HG03025 (cell line): ENCODE results near the gene MARK2.

Source experiments
- ATAC-seq: cut with Tn5 transposase; IDR thresholded peaks from one replicate; pipeline ENCODE4 v1.9.1; 2021; ENCODE audit warnings: mild to moderate bottlenecking, moderate library complexity; ENCODE audit not compliant: unreplicated experiment, low FRiP score

The MARK2 gene

DNA sequence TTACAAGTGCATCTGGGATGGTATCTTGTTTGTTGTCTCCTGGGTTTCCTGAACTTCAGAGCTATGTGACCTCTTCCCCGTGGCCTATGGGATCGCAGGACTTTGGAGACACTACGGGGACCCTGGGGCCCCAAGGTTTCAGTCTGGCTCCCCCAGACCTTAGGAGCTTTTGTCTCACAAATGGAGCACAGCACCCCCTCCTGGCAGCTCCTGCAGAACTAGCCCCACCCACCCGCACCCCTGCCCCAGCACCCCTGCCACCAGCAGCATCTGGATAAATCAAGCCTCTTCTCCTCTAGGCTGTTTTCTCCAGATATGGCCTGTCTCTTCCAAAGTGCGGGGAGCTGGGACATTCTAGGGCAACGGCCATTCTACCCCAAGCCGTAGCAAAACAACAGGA lies 67.7 kb downstream of the MARK2 start:
- no peak for ATAC-seq

DNA sequence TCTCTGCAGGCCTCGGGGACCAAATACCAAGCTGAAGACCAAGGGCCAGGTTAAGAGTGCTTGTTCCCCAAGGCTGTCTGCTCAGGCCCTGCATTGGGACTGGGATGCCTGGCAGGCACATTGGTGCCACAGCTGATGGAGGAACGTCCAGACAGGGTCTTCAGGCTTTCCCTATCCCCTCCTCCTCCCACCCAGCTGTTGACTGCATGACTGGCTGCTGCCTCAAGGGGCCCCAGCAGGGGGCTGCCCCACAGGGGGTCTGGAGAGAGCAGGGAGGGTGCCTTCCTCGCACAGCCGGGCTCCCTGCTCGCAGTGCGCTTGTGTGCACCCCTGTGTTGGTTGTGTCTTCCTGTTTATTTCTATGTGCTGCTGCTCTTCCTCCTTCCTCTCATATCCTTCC lies 68.2 kb downstream of the MARK2 start:
- ATAC-seq: no peak

DNA sequence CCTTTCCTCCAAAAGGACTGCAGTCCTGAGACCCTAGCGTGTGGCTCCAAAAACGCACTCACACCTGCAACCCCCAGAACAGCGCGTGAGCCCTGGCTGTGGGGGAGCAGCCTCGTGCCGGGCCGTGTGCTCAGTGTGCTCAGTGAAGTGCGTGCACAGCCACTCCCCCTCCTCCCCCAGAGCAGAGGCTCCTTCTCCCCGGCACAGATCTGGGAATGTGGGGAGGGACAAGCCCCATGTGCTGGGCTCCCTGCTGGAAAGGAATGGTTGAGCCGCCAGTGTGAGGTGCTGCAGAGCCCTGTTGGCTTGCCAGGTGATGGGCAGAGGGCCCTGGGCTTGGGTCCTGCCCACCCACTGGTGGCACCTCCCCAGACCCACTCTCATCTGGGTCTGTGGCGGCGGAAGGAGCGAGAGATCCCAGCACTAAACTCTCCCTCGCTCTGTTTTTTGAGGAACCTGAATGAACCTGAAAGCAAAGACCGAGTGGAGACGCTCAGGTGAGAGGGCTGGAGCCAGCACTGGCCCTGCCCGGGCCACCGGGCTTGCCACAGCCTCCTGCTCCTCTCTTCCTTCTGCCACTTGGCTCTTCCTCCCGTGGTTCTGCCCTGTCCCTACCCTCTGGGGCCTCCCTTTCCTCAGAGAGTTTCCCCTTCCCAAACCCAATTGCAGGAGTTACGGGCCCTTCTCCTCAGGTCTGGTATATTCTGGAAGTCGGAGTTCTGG lies 69.1 kb downstream of the MARK2 start:
- no peak for ATAC-seq

DNA sequence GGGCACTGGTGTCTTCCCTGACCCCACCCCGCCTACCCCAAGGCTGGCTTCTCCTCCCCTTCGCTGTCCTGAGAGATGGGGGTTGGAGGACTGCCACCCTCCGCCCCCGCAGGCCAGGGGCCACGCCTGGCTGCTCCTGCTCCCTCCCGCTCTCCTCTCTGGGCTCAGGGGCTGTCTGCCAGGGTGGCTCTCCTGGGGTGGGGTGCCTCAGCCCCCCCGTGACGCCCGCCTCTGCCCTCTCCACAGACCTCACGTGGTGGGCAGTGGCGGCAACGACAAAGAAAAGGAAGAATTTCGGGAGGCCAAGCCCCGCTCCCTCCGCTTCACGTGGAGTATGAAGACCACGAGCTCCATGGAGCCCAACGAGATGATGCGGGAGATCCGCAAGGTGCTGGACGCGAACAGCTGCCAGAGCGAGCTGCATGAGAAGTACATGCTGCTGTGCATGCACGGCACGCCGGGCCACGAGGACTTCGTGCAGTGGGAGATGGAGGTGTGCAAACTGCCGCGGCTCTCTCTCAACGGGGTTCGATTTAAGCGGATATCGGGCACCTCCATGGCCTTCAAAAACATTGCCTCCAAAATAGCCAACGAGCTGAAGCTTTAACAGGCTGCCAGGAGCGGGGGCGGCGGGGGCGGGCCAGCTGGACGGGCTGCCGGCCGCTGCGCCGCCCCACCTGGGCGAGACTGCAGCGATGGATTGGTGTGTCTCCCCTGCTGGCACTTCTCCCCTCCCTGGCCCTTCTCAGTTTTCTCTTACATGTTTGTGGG lies 69.9 kb downstream of the MARK2 start:
- no peak for ATAC-seq

DNA sequence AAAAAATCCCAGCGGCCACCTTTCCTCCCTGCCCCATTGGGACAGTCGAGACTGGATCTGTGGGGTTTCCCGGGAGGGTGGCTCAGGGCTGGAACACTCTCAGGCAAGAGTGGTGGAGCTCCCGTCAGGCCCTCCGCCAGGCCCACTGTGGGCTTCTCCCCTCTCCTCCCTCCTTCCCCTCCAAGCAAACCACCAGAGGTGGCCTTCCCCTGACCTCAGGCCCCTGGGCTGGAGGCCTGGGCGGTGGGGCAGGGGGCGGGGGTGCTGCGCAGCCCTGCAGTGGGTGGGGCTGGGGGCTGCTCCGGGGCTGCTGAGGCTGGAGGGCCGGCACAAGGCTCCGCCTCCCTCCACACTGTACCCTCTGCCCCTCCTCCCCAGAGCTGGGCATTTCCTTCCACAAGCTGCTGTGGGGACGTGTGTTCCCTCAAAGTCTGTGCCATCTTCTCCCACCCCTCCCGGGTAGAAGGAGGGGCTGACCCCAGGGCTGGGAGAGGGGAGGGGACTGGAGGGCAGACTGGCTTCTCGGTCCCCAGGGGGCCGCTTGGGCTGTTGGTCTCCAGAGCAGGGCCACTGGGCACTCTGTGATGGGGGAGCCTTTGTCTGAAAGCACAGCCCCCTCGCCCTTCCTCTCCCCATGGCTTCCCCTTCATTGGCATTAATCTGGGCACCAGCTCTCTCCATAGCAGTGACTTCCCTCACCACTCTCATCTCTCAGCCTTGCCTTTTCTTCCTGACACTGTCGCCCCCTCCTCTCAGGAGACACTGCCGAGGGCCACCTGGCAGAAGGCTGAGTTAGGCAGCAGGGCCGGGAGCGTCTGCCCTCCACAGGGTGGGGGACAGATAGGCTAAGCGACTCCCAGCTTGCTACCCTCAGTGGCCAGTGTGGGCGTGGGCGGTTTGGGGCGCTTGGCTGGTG lies 70.9 kb downstream of the MARK2 start:
- ATAC-seq: no peak

DNA sequence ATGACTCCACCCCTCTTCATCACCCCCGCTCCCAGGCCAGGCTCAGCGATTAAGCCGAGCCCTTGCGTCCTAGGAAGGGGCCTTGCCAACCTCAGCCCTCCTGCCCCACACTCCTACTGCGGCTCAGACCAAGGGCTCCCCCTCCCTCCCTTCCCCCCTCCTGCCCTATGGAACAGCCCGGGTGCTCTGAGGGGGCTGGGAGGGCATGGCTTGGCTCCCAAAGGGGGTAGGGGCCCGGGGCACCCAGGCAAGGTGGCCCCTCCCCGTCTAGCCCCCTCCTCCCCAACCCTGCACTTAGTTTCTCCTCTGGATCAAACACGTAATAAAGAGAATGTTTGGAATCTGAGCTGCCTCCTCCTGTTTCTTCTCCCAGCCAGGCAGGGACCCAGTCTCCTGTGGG lies 71.8 kb downstream of the MARK2 start:
- no peak for ATAC-seq

DNA sequence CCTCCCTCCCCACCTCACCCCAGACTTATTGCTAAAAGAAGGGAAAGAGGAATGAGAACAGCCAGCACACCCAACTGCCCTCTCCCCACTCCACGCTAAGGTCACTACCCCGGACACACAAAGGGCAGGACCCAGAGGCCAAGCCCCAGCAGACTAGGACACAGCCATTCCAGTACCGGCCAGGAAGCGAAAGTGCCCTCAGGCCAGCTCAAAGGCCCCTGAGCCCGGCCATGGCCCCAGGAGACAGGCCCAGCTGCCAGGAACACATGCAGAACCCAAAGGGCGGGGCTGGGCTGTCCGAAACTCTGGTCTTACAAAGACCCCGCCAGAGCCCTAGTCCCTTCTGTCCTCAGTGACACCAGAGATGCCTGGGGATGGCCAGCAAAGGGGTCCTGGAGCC lies 72.5 kb downstream of the MARK2 start:
- ATAC-seq: no peak

DNA sequence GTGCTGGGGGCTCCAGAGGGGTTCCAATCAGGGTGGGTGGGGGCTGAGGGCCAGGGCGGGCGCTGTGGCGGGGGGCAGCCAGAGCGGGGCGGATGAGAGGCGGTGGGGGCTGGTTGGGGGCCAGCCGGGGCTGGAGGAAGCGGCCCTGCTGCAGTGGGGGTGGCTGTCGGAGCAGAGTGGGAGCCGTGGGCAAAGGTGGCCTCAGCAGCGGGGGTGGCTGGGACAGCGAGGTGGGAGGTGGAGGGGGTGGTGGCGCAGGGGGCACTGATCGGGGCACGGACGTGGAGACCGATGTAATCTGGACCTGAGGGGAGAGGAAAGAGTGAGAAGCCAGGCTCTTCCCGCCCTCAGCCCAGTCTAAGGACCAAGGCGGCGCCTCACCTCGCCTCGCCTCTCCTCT lies 73.0 kb downstream of the MARK2 start:
- no peak for ATAC-seq

DNA sequence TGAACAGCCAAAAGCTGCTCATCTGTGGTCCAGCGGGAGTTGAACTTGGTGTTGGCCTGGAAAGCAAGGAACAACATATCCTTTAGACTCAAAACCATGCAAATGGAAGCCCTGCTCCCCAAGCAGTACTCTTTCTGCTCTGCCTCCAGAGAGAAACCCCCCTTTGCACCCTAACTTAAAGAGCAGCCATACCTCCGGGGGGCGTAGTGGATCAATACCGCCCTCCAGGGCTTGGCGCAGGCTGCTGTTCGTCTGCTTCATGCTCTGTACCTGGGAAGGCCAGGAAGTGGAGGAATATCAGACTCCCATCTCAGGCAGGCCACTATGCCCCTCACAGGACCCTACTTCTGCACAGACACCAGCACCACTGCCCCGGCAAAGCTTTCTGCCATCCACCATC lies 73.8 kb downstream of the MARK2 start:
- ATAC-seq: no peak

DNA sequence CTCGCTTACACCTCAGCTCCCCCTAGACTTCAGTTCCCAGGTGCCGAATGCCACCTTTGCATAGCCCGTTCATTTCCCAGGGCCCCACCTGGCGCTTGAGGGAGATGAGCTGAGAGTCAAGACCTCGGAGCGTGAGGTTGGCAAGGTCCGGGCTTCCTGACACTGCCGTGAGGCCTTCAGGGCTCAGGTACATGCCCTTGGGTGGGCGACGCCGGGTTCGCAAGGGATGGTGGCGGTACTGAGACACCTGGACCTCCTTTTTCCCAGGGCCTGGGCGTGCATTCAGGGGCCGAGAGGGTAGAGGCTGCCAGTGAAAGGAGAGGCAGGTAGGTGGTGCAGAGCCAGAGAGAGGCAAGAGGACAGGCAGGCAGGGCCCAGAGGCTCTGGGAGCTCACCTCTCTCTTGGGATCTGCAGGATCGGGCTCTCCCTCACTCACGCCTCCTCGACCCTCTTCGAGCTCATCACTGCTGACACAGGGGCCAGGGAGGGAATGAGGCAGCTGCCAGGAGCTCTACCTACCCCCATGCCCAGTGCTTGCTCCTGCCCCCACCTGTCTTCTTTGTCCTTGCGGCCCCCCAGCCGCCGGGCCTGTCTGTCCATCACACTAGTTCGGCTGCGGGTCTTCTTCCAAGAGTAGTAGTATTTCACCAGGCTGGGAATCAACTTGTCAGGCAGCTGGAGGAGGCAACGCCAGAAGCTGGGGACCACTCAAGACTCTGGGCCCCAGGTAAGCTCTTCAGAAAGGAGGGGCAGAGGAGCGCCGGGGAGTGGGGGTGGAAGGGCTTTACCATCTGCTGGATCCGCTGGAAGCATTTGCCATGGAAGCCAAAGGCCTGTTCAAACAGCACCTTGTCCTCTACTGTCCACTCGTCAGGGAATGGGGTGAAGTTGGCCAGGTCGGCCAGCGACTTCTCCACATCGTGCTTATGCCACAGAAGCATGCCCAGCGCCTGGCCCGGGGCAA lies 75.2 kb downstream of the MARK2 start:
- no peak for ATAC-seq

DNA sequence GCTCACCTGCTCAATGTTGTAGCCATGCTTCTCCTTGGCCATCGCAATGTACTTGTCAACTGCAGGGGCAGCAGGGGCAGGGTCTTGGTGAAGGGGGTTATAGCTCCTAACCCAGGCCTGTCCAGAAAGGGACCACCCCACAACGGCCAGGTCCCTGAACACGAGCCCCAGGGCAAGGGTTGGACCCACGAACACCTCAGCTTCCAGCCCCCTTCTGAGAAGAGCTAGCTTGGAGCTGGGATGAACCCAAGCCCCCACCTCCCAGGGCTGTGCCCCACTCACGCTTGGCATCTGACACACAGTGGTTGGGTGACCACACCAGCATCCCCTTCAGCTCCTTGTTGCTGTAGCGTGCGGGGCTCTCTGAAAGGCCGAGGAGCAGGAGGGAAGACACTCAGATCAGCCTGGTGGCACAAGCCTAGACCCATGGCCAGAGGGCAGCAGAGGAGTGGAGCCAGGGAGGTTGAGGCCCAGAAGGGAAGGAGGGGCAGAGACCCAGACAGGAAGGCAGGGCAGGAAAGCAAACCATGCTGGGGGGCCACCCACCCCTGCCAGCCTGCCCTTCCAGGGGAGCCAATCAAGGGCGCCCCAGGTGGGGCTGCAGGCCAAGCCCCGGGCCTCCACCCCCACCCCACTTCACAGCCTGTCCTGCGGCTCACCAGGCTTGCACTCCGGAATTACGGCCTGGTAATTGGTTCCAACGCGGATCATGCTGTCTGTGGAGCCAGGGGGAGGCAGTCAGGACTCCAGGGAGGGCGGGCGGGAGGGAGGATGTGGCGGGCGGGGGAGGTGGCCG lies 76.2 kb downstream of the MARK2 start:
- ATAC-seq: no peak

DNA sequence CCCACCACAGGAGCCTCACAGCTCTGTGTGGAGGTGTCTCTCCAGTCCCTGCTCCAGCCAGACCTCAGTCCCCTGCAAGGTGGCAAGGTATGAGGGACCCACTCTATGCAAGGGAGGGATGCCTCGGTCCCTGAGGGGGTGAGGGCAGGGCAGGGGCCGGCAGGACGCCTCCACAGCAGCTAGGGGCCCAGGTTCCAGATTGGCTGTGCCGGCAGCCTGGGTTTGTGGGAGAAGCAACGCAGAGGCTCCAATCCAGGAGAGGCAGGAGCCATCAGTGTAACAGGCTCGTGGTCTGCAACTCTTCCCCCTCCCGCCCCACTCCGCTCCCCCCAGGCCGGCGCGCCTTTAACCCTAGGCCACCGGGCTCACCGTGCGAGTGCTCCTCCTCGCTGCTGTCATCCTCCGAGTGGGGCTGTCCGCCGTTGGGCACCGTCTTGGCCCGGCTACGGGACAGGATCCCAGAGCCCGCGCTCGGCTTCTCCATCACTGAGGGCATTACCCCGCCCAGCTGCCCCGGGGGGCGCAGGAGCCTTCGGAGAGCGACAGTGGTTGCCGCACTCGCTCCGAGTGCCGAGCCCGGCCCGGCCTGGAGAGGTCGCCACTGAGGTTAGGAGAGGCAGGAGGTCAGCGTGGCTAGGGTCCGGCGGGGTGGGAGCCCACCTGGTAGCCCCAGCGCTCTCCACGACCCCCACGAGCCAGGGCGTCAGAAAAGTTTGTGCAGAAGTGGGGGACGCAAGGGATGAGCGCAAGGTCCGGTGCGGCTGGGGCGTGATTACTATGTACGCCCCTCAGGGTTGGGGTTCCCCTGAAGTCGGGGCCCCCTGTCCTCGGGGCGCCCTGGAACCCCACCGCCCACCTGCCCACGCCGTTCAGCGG lies 77.3 kb downstream of the MARK2 start:
- ATAC-seq: no peak

DNA sequence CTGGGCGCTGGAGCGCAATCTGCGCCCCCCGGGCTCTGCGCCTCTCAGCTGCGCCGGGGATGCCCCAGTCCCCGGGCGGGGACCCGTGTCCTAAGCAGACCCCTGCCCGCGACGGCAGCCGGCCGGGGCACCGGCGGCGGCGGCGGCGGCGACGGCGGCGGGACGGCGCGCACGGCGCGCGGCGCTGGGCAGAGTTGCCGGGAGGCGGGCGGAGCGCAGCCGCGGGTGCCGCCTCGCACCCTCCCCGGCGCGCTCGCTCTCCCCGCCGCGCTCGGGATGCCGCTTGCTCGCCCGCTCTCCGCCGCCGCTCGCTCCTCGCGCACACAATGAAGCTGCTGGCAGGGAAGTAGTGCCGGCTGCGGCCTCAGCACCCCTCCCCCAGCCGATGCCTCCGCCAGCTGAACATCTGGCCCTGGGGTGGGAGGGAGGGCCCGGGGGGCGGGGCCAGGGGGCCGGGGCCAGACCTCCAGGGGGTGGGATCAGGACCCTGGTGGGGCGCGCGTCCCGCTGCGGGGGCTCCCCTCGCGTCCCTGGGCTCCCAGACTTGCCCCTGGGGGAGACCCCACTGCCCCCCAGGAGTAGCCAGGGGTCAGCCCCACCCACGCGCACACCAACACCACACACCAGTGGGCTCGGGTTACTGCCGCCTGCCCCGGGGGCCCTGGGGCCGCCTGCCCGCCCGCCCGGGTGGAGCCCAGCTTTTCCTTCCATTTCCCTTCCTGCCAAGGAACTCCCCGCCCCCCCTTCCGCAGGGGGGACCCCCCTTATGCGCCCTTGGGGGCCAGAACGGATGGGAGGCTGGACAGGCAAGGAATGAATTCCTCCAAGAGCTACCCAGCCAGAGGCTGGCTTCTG lies 78.2 kb downstream of the MARK2 start, which contains the start of gene RCOR2:
RCOR2 (minus strand) TSS at position 328 of the 855 bp plus-strand sequence. CDS start 708 bp downstream, outside the sequence.
- ATAC-seq: no peak

DNA sequence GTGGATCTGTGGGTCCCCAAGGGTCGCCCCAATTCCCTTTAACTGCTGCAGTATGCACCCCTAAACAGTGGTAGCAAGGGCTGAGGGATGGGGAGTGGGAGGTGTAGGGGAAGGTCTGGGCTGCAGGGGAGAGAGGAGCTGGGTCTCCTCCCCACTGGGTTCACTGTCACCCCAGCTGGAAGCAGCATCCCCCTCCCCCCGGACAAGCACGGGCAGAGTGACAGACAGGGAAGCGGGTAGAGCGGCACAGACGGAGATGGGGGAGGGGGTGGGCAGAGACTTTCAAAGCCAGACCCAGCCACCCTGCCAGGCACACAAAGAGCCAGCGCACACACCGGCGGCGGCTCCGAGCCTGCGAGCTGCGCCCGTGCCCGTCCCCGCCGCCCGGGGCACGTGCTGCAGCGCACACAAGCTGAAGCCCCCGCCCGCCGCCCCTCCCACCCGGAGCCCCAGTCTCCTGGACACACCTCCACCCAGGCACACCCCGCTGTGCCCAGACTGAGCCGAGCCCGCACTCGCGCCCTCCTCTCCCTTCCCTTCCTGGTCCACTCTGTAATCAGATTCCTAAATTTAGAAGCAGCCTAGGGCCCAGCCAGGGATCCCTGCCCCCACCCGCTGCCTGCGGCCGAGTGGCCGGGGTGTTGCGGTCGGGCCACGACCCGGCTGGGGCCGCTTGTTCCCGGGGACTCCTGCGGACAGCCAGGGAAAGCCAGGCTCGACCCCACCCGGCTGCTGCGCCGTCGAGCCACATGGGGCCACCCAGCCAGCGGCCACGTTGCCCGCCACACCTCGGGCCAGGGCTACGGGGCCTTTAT lies 79.0 kb downstream of the MARK2 start:
- ATAC-seq: no peak

DNA sequence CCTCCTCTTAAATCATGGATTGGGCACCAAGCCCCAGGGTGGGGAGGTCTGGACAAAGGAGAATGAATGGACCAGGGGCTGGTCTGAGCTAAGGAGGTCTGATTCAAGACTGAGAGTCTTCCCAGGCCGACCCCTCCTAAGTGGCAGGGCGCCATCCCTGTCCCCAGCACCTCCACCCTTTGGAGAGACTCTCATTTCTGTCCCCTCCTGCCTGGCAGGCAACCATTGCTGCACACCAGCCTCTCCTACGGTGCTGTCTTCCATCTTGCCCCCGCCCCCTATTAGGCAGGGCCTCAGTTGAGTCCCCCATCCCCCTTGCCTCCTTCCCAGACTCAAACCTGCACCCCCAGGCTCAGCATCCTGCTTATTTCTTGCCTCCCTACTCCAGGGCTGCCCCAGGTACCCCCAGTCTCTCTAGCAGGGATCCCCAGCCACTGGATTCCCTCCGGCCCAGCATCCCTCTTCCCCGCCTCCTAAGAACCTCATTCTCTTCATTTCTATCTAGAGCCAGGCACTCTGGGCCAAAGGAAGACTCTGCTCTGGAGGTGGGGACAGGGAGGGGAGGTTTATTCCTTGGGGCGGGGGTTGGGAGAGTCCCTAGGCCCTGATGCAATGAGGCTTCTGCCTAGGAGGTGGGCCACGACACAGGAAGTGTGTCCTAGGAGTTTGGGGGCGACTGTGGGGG lies 79.7 kb downstream of the MARK2 start:
- no peak for ATAC-seq
